Measurements from ENCODE around the gene SLC2A13. TPM values are rescaled to one million over a fixed set of nuclear protein-coding genes. Genes with fewer than 3 reads are reported as not detected.

Gene SLC2A13
- total RNA-seq, 1 donor from 2014 or later, result 3.9 TPM

DNA sequence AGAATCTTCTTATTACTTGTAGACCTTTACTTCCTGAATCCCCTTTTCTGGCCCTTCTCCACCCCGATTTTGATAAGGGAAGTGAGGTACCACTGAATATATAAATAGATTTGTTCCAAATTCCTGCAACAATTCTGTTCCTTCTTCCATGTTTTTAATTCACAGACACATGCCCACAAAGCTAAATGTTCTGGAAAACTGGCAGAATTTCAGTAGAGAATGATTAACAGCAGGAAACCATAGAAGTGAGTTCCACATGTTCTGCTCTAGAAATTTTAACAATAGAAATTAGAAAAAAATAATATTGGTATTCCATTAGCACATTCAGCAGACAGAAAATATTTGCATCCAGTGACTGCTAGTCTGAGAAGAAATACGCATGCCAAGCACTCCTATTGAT, 139.6 kb downstream of the SLC2A13 start:
- FAIRE-seq (no peak), DNase-seq (ENCODE audit: low read depth) (no peak)
- no peak overlapping the region for H3K4me3 ChIP-seq (ENCODE audit: low read depth, low read length)
- TF ChIP-seq, protein P1, sequence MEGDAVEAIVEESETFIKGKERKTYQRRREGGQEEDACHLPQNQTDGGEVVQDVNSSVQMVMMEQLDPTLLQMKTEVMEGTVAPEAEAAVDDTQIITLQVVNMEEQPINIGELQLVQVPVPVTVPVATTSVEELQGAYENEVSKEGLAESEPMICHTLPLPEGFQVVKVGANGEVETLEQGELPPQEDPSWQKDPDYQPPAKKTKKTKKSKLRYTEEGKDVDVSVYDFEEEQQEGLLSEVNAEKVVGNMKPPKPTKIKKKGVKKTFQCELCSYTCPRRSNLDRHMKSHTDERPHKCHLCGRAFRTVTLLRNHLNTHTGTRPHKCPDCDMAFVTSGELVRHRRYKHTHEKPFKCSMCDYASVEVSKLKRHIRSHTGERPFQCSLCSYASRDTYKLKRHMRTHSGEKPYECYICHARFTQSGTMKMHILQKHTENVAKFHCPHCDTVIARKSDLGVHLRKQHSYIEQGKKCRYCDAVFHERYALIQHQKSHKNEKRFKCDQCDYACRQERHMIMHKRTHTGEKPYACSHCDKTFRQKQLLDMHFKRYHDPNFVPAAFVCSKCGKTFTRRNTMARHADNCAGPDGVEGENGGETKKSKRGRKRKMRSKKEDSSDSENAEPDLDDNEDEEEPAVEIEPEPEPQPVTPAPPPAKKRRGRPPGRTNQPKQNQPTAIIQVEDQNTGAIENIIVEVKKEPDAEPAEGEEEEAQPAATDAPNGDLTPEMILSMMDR (IDR thresholded peaks at IDR 0.05; ENCODE audit: insufficient read depth, low read length, severe bottlenecking), result no peak
- no peaks in the 10 kb centered on the region for H3K36me3 ChIP-seq (ENCODE audit: control insufficient read depth, insufficient read depth, low read length)
- H3K27me3 ChIP-seq (ENCODE audit: control insufficient read depth, insufficient read depth, low read length), result no peaks in the 10 kb centered on the region

DNA sequence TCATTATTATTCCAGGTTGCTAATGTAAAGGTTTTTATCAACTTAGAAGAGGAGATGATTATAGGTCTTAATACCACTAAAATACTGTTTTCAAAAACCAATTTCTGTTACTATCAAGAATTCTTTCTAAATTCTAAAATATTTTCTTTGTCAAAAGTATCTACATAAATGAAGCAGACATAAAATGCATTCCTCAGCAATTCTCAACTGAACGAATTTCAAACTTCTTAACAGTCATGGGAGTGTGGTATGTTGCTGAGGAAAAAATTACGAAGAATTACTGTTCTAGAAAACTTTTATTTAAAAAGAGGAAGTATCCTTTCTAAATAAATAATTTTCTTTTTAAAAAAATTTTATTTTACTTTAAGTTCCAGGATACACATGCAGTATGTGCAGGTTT, 146.4 kb downstream of the SLC2A13 start:
- TF ChIP-seq, protein P1 (IDR thresholded peaks at IDR 0.05; ENCODE audit: insufficient read depth, low read length, severe bottlenecking), result no peak
- no peaks in the 10 kb centered on the region for H3K27me3 ChIP-seq (ENCODE audit: control insufficient read depth, insufficient read depth, low read length)
- no peak for FAIRE-seq
- no peak overlapping the region for H3K4me3 ChIP-seq (ENCODE audit: low read depth, low read length)
- DNase-seq (ENCODE audit: low read depth), result no peak
- H3K36me3 ChIP-seq (ENCODE audit: control insufficient read depth, insufficient read depth, low read length), result no peaks in the 10 kb centered on the region

DNA sequence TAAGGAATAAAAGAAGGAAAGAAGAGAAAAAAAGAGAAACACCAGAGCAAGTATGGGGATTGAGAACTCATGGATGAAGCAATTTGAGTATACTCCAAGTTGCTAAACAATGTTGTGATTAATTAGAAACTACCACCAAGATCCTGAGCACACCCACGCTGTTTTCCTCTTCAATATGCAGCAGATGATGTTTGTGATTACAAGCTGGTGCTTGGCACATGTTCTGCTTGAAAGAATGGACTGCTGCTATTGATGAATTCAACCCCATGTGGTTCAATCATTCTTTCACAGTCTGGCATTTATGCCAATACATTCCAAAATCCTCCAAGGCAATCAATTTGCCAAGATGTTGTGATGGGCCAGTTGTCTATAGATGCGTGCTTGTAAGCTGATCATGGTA, 146.8 kb downstream of the SLC2A13 start:
- no peak for FAIRE-seq
- no peaks in the 10 kb centered on the region for H3K36me3 ChIP-seq (ENCODE audit: control insufficient read depth, insufficient read depth, low read length)
- H3K27me3 ChIP-seq (ENCODE audit: control insufficient read depth, insufficient read depth, low read length), result no peaks in the 10 kb centered on the region
- no peak overlapping the region for H3K4me3 ChIP-seq (ENCODE audit: low read depth, low read length)
- no peak for DNase-seq (ENCODE audit: low read depth)
- TF ChIP-seq, protein P1 (IDR thresholded peaks at IDR 0.05; ENCODE audit: insufficient read depth, low read length, severe bottlenecking), result no peak

DNA sequence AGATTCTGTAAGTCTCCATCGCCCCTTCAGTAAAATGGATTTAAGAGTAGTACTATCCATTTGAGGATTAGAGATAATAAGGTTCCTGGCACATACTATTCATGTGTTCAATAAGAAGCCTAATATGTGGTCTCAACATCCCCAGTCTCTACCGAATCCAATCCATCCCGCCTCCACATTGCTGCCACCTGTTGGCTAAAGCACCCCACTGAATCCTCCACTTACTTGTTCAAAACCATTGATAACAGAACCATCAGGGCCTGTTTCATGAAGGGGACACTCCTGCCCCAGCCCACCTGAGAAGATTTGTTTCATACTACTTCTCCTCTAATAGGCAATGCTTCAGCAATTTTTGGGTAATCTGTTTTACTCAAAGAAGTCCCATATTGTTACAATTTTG, 147.5 kb downstream of the SLC2A13 start:
- FAIRE-seq, result no peak
- no peak for DNase-seq (ENCODE audit: low read depth)
- no peaks in the 10 kb centered on the region for H3K27me3 ChIP-seq (ENCODE audit: control insufficient read depth, insufficient read depth, low read length)
- TF ChIP-seq, protein P1 (IDR thresholded peaks at IDR 0.05; ENCODE audit: insufficient read depth, low read length, severe bottlenecking), result peak; percentile 36
- H3K36me3 ChIP-seq (ENCODE audit: control insufficient read depth, insufficient read depth, low read length), result no peaks in the 10 kb centered on the region
- H3K4me3 ChIP-seq (ENCODE audit: low read depth, low read length), result no peak overlapping the region

DNA sequence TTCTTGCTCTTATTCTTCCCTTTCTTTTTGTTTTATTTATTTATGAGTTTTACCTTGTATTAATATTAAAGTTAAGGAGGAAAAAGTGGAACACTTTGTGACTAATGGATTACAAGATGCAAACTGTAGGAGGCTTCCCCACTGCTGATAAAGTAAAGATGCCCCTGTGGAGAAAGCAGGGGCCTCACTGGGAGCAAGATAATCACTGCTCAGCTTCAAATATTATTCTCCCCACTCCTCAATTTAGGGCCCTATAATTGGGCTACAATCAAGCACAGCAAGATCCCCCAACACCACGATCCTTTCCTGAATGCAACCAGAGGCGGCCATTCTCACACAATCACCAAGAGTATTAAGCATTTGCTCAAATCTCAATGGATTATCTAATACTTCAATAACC, 149.2 kb downstream of the SLC2A13 start:
- FAIRE-seq (no peak), DNase-seq (ENCODE audit: low read depth) (no peak)
- Histone ChIP-seq H3K4me3 (ENCODE audit: low read depth, low read length) (no peak overlapping the region), H3K36me3 (ENCODE audit: control insufficient read depth, insufficient read depth, low read length) (no peaks in the 10 kb centered on the region), H3K27me3 (ENCODE audit: control insufficient read depth, insufficient read depth, low read length) (no peaks in the 10 kb centered on the region)
- TF ChIP-seq, protein P1 (IDR thresholded peaks at IDR 0.05; ENCODE audit: insufficient read depth, low read length, severe bottlenecking), result no peak
